Stimulated activated CD4-positive, alpha-beta T cell treated with anti-CD3 and anti-CD28 coated beads, Interleukin-4, amount 100 ng/mL, for 1 hour (primary cell): ENCODE measurements around the gene CACNA1F.

Experiments
- DNase-seq: peaks from one replicate; pipeline ENCODE4 v3.0.0-alpha.2; 2020

Gene CACNA1F

DNA sequence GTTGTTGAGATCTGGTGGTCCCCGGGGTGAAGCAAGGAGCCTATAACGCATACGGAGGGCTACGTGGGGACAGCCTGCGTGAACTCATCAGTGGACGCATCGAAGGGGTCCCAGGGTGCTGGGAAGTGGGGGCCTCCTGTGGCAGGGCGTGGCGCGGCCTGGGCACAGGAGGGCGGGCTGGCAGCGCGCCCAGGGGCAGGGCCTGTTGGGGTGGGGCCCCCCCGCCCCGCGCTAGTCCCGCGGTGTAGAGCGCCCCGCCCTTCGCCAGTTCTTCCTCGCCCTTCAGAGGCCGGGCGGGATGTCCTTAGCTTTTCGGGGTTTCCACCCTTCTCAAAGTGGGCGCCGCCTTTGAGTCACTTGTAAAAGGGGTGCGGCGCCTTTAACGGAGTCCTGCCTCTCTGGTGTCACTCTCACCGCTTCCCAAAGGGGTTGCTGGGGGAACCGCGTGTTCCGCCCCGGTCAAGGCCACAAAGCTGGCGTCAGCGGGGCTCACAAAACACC, 60.8 kb downstream of the CACNA1F start:
- DNase-seq = peak; percentile 63

GRCh38 chrX:49171752-49172279, 61.3 kb downstream of the CACNA1F start, which contains the start of gene PLP2:
PLP2 (plus strand) TSS chrX:49171898; CDS start chrX:49172001, 103 bp downstream.
- peak; percentile 71 for DNase-seq

DNA sequence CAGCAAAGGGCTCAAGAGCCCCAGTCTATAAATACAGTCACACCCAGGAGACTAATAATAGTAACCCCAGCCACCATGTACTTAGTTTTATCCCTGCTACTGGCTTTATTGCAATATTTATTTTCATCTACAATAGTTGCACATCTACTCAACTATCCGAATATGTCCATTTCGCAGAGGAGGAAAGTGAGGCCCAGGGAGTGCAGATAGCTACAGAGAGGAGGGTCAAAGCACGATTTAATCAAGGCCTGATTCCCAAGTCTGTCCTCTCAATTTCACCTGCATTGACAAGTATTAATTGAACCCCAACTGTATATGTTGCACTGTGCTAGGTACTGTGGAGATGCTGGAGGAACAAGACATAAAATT, 65.4 kb downstream of the CACNA1F start:
- DNase-seq = no peak

- DNase-seq = peak; percentile 51
Observed at GRCh38 chrX:49166914-49167739, 66.0 kb downstream of the CACNA1F start.

- peak; percentile 66 for DNase-seq
Observed at GRCh38 chrX:49165901-49166881, 66.9 kb downstream of the CACNA1F start.

- no peak for DNase-seq
Observed at GRCh38 chrX:49164589-49165360, 68.4 kb downstream of the CACNA1F start.

DNA sequence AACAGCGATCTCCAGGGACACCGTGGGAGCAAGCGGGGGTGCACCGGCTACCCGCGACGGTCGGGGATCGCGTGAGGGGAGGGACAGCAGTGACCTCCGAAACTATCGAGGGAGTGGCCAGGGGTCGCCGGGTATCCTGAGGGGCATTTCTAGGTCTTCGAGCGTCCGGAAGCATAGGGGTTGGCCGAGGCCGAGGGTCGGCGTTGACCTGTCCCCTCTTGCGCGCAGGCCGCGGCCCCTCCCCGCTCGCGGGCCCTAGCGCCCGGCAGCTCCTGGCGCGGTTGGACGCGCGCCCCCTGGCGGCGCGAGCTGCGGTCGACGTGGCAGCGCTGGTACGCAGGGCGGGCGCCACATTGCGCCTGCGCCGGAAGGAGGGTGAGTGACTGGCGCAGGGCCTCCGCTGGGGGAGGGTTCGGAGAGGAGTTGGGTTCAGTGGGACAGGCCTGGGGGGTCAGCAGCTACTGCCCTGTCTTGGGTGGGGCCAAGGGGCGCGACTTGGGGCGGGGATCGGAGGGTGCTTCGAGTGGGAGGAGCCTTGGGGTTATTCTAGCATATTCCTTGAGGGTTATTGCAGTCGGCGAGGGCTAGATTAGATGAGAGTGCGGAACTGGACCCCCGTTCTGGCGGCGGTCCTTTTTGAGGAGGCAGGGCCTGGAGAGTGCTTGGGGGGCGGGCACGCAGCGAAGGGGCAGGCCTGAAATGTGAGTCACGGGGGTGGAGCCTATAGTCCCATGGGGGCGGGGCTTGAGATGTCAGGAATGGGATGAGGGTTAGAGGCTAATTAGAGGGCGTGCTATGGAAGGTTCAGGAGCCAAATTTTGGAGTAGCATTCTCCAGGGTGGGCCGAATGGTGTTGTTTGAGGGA, 69.4 kb downstream of the CACNA1F start:
- DNase-seq = peak; percentile 78

GRCh38 chrX:49162620-49163019, 70.5 kb downstream of the CACNA1F start, which contains the start of gene MAGIX:
MAGIX (plus strand) TSS chrX:49162758; CDS start chrX:49162890, 132 bp downstream.
- no peak for DNase-seq

- no peak for DNase-seq
Observed at GRCh38 chrX:49161632-49162031, 71.5 kb downstream of the CACNA1F start.

DNA sequence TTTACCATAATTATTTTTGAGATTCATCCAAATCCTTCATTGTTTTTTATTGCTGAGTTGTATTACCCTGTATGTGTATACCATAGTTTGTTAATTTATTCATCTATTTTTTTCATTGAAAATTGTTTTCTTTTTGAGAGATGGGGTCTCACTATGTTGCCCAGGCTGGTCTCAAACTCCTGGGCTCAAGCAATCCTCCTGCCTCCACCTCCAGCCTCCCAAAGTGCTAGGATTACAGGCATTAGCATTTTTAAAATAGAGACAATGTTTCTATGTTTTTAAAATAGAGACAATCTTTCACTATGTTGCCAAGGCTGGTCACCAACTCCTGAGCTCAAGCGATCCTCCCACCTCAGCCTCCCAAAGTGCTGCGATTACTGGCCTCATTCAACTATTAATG, 72.2 kb downstream of the CACNA1F start:
- no peak for DNase-seq

DNA sequence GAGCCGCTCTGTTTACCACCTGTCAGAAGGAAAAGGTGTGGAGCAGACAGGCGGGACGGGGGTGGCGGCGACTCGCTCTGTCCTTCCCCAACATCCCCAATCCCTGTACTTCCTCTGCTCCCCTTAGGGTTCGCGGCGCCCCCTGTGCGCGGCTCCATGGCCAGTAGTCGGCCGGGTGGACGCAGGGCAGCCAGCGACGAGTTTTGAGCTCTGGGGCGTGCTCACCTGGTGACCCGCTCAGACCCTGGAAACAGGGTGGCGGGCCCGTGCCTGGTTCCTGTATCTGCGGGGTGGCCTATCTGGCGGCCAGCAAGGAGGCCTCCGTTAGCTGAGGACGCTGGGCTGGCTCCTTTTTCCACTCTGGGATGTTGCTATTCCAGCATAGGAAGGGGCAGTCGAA, 75.9 kb downstream of the CACNA1F start:
- DNase-seq = no peak

DNA sequence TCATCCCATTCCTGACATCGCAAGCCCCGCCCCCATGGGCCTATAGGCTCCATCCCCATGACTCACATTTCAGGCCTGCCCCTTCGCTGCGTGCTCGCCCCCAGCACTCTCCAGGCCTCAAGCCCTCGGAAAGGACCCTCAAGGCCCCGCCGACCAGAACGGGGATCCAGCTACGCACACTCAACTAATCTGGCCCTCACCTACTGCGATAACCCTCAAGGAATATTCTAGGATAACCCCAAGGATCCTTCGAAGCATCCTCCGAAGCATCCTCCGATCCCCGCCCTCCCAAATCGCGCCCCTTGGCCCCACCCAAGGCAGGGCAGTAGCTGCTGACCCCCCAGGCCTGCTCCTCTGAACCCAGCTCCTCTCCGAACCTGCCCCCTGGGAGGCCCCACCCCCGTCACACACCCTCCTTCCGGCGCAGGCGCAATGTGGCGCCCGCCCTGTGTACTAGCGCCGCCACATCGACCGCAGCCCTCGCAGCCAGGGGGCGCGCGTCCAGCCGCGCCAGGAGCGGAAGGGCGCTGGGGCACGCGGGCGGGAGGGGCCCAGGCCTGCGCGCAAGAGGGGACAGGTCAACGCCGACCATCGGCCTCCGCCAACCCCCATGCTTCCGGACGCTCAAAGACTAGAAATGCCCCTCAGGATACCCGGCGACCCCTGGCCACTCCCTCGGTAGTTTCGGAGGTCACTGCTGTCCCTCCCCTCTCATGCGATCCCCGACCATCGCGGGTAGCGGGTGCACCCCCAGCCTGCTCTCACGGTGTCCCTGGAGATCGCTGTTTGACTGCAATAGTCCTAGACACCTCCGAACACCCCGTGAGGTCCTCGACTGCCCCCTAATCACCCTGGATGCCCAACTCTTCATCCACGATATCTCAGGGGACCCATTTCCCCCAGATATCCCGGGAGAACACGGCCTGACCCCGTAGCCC, 77.0 kb downstream of the CACNA1F start:
- DNase-seq = peak; percentile 82

- peak; percentile 18 for DNase-seq
Observed at GRCh38 chrX:49155243-49155899, 77.8 kb downstream of the CACNA1F start.
